Measurements from ENCODE around the gene SNX7. TPM values are rescaled to one million over a fixed set of nuclear protein-coding genes. Genes with fewer than 3 reads are reported as not detected.
A peak's percentile ranks its signal among the peaks of the same experiment; 100 is the strongest.

The SNX7 gene
- 80.1 and 111 TPM in 2 replicates for total RNA-seq (2014; rRNA removed; shearing (Covaris generic))

- Histone ChIP-seq H3K4me1 (replicated peaks) (peaks cover 9% of the 10 kb centered on the region; the same call in 1 of the 2 replicates), H3K4me3 (peak within 1 kb of the TSS; percentile 79), H3K9me3 (replicated peaks) (no peaks in the 10 kb centered on the region), H3K27ac (peak within 1 kb of the TSS; percentile 53), H3K27me3 (replicated peaks) (no peaks in the 10 kb centered on the region), H3K36me3 (peaks cover 7% of the 10 kb centered on the region; the same call in 1 of the 2 replicates)
- peak; percentile 82 to 89 for DNase-seq (ENCODE audit: low read depth in 1 of 2, low spot score in 2 of 2)
These were observed at the start of gene SNX7 for GRCh38 chr1:98661544-98662355. Gene SNX7, plus strand, starts transcription at chr1:98661721. Its CDS starts 11 bp downstream, at chr1:98661732.

- DNase-seq (ENCODE audit: low read depth in 1 of 2, low spot score in 2 of 2) = no peak
- Histone ChIP-seq H3K27me3 (replicated peaks) (no peaks in the 10 kb centered on the region; the same call in 1 of the 2 replicates), H3K4me3 (no peak overlapping the region), H3K36me3 (no peaks in the 10 kb centered on the region), H3K27ac (no peak overlapping the region), H3K4me1 (replicated peaks) (no peaks in the 10 kb centered on the region), H3K9me3 (replicated peaks) (no peaks in the 10 kb centered on the region)
These were observed 24.2 kb upstream of the SNX7 start for GRCh38 chr1:98637316-98637715.

GRCh38 chr1:98638185-98638584 is 23.3 kb upstream of the SNX7 start:
- H3K36me3 ChIP-seq = no peaks in the 10 kb centered on the region
- H3K27ac ChIP-seq = no peak overlapping the region
- no peaks in the 10 kb centered on the region for H3K9me3 ChIP-seq (replicated peaks)
- no peak overlapping the region for H3K4me3 ChIP-seq
- no peaks in the 10 kb centered on the region; the same call in 1 of the 2 replicates for H3K27me3 ChIP-seq (replicated peaks)
- no peak for DNase-seq (ENCODE audit: low read depth in 1 of 2, low spot score in 2 of 2)
- no peaks in the 10 kb centered on the region for H3K4me1 ChIP-seq (replicated peaks)

GRCh38 chr1:98644510-98644909 is 17.0 kb upstream of the SNX7 start:
- Histone ChIP-seq H3K4me3 (no peak overlapping the region), H3K27ac (no peak overlapping the region), H3K9me3 (replicated peaks) (no peaks in the 10 kb centered on the region), H3K36me3 (no peaks in the 10 kb centered on the region), H3K27me3 (replicated peaks) (no peaks in the 10 kb centered on the region; the same call in 1 of the 2 replicates), H3K4me1 (replicated peaks) (no peaks in the 10 kb centered on the region)
- DNase-seq (ENCODE audit: low read depth in 1 of 2, low spot score in 2 of 2) = no peak

- no peak overlapping the region for H3K27ac ChIP-seq
These were observed 10.3 kb upstream of the SNX7 start for GRCh38 chr1:98651116-98651632.

GRCh38 chr1:98653123-98653522 is 8.4 kb upstream of the SNX7 start:
- Histone ChIP-seq H3K4me1 (replicated peaks) (no peaks in the 10 kb centered on the region), H3K27ac (no peak overlapping the region), H3K27me3 (replicated peaks) (no peaks in the 10 kb centered on the region), H3K4me3 (no peak overlapping the region), H3K9me3 (replicated peaks) (no peaks in the 10 kb centered on the region), H3K36me3 (no peaks in the 10 kb centered on the region)
- DNase-seq (ENCODE audit: low read depth in 1 of 2, low spot score in 2 of 2) = no peak

More at GRCh38 chr1:98651116-98651632, 10.3 kb upstream of the SNX7 start:
- no peak for DNase-seq (ENCODE audit: low read depth in 1 of 2, low spot score in 2 of 2)
- Histone ChIP-seq H3K4me3 (no peak overlapping the region), H3K4me1 (replicated peaks) (no peaks in the 10 kb centered on the region), H3K9me3 (replicated peaks) (no peaks in the 10 kb centered on the region), H3K27me3 (replicated peaks) (no peaks in the 10 kb centered on the region), H3K36me3 (no peaks in the 10 kb centered on the region)

GRCh38 chr1:98659879-98660278 is 1.6 kb upstream of the SNX7 start:
- peaks cover 9% of the 10 kb centered on the region; the same call in 1 of the 2 replicates for H3K4me1 ChIP-seq (replicated peaks)
- no peaks in the 10 kb centered on the region for H3K9me3 ChIP-seq (replicated peaks)
- no peaks in the 10 kb centered on the region for H3K27me3 ChIP-seq (replicated peaks)
- H3K4me3 ChIP-seq = no peak overlapping the region
- DNase-seq (ENCODE audit: low read depth in 1 of 2, low spot score in 2 of 2) = no peak
- no peak overlapping the region for H3K27ac ChIP-seq
- peaks cover 4% of the 10 kb centered on the region; the same call in 1 of the 2 replicates for H3K36me3 ChIP-seq

- no peak for DNase-seq (ENCODE audit: low read depth in 1 of 2, low spot score in 2 of 2)
- Histone ChIP-seq H3K9me3 (replicated peaks) (no peaks in the 10 kb centered on the region), H3K27ac (peak overlapping the region; percentile 32; the same call in 1 of the 2 replicates), H3K27me3 (replicated peaks) (no peaks in the 10 kb centered on the region), H3K4me3 (peak overlapping the region; percentile 79), H3K36me3 (peaks cover 4% of the 10 kb centered on the region; the same call in 1 of the 2 replicates), H3K4me1 (replicated peaks) (peaks cover 9% of the 10 kb centered on the region; the same call in 1 of the 2 replicates)
These were observed 479 bp upstream of the SNX7 start for GRCh38 chr1:98660940-98661543.

GRCh38 chr1:98662356-98662670 is 792 bp downstream of the SNX7 start:
- Histone ChIP-seq H3K36me3 (peaks cover 9% of the 10 kb centered on the region; the same call in 1 of the 2 replicates), H3K27ac (peak overlapping the region; percentile 53), H3K4me3 (peak overlapping the region; percentile 79), H3K4me1 (replicated peaks) (peaks cover 9% of the 10 kb centered on the region; the same call in 1 of the 2 replicates), H3K27me3 (replicated peaks) (no peaks in the 10 kb centered on the region), H3K9me3 (replicated peaks) (no peaks in the 10 kb centered on the region)
- peak in 1 of 2 experiments; percentile 73 for DNase-seq (ENCODE audit: low read depth in 1 of 2, low spot score in 2 of 2)

GRCh38 chr1:98668733-98669132 is 7.2 kb downstream of the SNX7 start:
- Histone ChIP-seq H3K36me3 (0 out of 2 replicates have a peak, but pooled peaks cover 5% of the 10 kb centered on the region), H3K27ac (no peak overlapping the region), H3K4me1 (replicated peaks) (peaks cover 10% of the 10 kb centered on the region; the same call in 1 of the 2 replicates), H3K9me3 (replicated peaks) (no peaks in the 10 kb centered on the region), H3K27me3 (replicated peaks) (no peaks in the 10 kb centered on the region), H3K4me3 (no peak overlapping the region)
- no peak for DNase-seq (ENCODE audit: low read depth in 1 of 2, low spot score in 2 of 2)

- no peak overlapping the region for H3K27ac ChIP-seq
- H3K4me3 ChIP-seq = no peak overlapping the region
- H3K9me3 ChIP-seq (replicated peaks) = no peaks in the 10 kb centered on the region
- H3K4me1 ChIP-seq (replicated peaks) = peaks cover 10% of the 10 kb centered on the region; the same call in 1 of the 2 replicates
- no peaks in the 10 kb centered on the region for H3K27me3 ChIP-seq (replicated peaks)
- 0 out of 2 replicates have a peak, but pooled peaks cover 5% of the 10 kb centered on the region for H3K36me3 ChIP-seq
- no peak for DNase-seq (ENCODE audit: low read depth in 1 of 2, low spot score in 2 of 2)
These were observed 8.1 kb downstream of the SNX7 start for GRCh38 chr1:98669355-98670296.

GRCh38 chr1:98672189-98672588 is 10.7 kb downstream of the SNX7 start:
- Histone ChIP-seq H3K4me1 (replicated peaks) (peaks cover 10% of the 10 kb centered on the region; the same call in 1 of the 2 replicates), H3K4me3 (no peak overlapping the region), H3K27me3 (replicated peaks) (no peaks in the 10 kb centered on the region), H3K36me3 (no peaks in the 10 kb centered on the region), H3K9me3 (replicated peaks) (no peaks in the 10 kb centered on the region), H3K27ac (no peak overlapping the region)
- no peak for DNase-seq (ENCODE audit: low read depth in 1 of 2, low spot score in 2 of 2)

All from SJSA1 (cell line).